Measurements from ENCODE around the gene PTPRN2. TPM values are rescaled to one million over a fixed set of nuclear protein-coding genes. Genes with fewer than 3 reads are reported as not detected.

The PTPRN2 gene
- total and polyA plus RNA-seq, 2 of the 13 experiments (the other 11 are each of a cell fraction or from before 2014, with no cell fraction given) = 2.5 to 24.2 TPM

GRCh38 chr7:158398750-158399149, 188.9 kb downstream of the PTPRN2 start:
- Histone ChIP-seq H3K27me3 (ENCODE audit: control insufficient read depth in 1 of 2, insufficient read depth in 2 of 2, low read length in 2 of 2) (no peaks in the 10 kb centered on the region), H3K36me3 (replicated peaks in 1 of 2; ENCODE audit: control insufficient read depth in 1 of 2, insufficient read depth in 2 of 2, low read length in 2 of 2) (no peaks in the 10 kb centered on the region), H2AFZ (ENCODE audit: low read length) (no peak overlapping the region), H3K4me2 (ENCODE audit: low read depth, low read length) (no peak overlapping the region), H3K9me3 (ENCODE audit: low read length) (peaks cover 9% of the 10 kb centered on the region; the same call in 1 of the 2 replicates), H3K4me3 (replicated peaks in 1 of 3; ENCODE audit: insufficient read depth in 1 of 3, low read depth in 2 of 3, low read length in 3 of 3) (no peak overlapping the region), H3K79me2 (ENCODE audit: insufficient read depth, low read length) (no peaks in the 10 kb centered on the region), H3K9ac (ENCODE audit: insufficient read depth, low read depth, low read length) (no peak overlapping the region), H3K4me1 (ENCODE audit: insufficient read depth, low read length) (peaks cover 25% of the 10 kb centered on the region), H3K27ac (ENCODE audit: extremely low read length, insufficient read depth, low read length) (no peak overlapping the region), H4K20me1 (ENCODE audit: insufficient read depth, low read length) (peaks cover 66% of the 10 kb centered on the region)
- ATAC-seq (no peak), DNase-seq (ENCODE audit: low spot score) (no peak), FAIRE-seq (no peak)
- in situ Hi-C loops (cut with HindIII; ENCODE audit: extremely low pct_ligation_motif_present, low pct_unique_long_range_greater_than_20kb) = no loop called here
- TF ChIP-seq TCF7L2 (IDR thresholded peaks at IDR 0.05; ENCODE audit: low read depth, low read length) (no peak), SOX6 (IDR thresholded peaks at IDR 0.05) (no peak), SOX6 (CRISPR knock-in tag; IDR thresholded peaks at IDR 0.05) (no peak), CBFB (CRISPR knock-in tag; IDR thresholded peaks at IDR 0.05) (no peak), TEAD3 (CRISPR knock-in tag; optimal IDR thresholded peaks at IDR 0.05; ENCODE audit: borderline replicate concordance) (no peak), ZSCAN21 (CRISPR knock-in tag; IDR thresholded peaks at IDR 0.05; ENCODE audit: borderline replicate concordance) (no peak), BRD4 (CRISPR knock-in tag; IDR thresholded peaks at IDR 0.05) (no peak), ZNF264 (CRISPR knock-in tag; IDR thresholded peaks at IDR 0.05) (no peak), ZNF335 (CRISPR knock-in tag; IDR thresholded peaks at IDR 0.05) (no peak), ZNF563 (CRISPR knock-in tag; IDR thresholded peaks at IDR 0.05) (no peak), ZNF703 (CRISPR knock-in tag; IDR thresholded peaks at IDR 0.05; ENCODE audit: borderline replicate concordance) (no peak), ZNF234 (CRISPR knock-in tag; conservative IDR thresholded peaks at IDR 0.05) (no peak)
- TF ChIP-seq, protein P1, sequence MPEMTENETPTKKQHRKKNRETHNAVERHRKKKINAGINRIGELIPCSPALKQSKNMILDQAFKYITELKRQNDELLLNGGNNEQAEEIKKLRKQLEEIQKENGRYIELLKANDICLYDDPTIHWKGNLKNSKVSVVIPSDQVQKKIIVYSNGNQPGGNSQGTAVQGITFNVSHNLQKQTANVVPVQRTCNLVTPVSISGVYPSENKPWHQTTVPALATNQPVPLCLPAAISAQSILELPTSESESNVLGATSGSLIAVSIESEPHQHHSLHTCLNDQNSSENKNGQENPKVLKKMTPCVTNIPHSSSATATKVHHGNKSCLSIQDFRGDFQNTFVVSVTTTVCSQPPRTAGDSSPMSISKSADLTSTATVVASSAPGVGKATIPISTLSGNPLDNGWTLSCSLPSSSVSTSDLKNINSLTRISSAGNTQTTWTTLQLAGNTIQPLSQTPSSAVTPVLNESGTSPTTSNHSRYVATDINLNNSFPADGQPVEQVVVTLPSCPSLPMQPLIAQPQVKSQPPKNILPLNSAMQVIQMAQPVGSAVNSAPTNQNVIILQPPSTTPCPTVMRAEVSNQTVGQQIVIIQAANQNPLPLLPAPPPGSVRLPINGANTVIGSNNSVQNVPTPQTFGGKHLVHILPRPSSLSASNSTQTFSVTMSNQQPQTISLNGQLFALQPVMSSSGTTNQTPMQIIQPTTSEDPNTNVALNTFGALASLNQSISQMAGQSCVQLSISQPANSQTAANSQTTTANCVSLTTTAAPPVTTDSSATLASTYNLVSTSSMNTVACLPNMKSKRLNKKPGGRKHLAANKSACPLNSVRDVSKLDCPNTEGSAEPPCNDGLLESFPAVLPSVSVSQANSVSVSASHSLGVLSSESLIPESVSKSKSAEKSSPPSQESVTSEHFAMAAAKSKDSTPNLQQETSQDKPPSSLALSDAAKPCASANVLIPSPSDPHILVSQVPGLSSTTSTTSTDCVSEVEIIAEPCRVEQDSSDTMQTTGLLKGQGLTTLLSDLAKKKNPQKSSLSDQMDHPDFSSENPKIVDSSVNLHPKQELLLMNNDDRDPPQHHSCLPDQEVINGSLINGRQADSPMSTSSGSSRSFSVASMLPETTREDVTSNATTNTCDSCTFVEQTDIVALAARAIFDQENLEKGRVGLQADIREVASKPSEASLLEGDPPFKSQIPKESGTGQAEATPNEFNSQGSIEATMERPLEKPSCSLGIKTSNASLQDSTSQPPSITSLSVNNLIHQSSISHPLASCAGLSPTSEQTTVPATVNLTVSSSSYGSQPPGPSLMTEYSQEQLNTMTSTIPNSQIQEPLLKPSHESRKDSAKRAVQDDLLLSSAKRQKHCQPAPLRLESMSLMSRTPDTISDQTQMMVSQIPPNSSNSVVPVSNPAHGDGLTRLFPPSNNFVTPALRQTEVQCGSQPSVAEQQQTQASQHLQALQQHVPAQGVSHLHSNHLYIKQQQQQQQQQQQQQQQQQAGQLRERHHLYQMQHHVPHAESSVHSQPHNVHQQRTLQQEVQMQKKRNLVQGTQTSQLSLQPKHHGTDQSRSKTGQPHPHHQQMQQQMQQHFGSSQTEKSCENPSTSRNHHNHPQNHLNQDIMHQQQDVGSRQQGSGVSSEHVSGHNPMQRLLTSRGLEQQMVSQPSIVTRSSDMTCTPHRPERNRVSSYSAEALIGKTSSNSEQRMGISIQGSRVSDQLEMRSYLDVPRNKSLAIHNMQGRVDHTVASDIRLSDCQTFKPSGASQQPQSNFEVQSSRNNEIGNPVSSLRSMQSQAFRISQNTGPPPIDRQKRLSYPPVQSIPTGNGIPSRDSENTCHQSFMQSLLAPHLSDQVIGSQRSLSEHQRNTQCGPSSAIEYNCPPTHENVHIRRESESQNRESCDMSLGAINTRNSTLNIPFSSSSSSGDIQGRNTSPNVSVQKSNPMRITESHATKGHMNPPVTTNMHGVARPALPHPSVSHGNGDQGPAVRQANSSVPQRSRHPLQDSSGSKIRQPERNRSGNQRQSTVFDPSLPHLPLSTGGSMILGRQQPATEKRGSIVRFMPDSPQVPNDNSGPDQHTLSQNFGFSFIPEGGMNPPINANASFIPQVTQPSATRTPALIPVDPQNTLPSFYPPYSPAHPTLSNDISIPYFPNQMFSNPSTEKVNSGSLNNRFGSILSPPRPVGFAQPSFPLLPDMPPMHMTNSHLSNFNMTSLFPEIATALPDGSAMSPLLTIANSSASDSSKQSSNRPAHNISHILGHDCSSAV (CRISPR knock-in tag; IDR thresholded peaks at IDR 0.05; ENCODE audit: borderline replicate concordance) = no peak
- ChIA-PET CTCF (ENCODE audit: low intra/inter-chr PET ratio, low total read pairs) (no interaction called here), POLR2A (no interaction called here)
- no TSS peak for BruUV-seq (replicated peaks)
- WGBS (ENCODE audit: low lambda C conversion rate) = 98% methylated on average over 1 of the region's 1 CpG
- intact Hi-C loops (cut with micrococcal nuclease; ENCODE audit: unreplicated experiment) = no loop called here
